Stimulated activated memory B cell treated with anti-CD40 and anti-IgM and Interleukin-4, amounts not matched to agents 10 μg/mL and 1 μg/mL and 100 μg/mL, for 72 hours (primary cell): Measurements from ENCODE around the gene EPG5.
"Not testable (repeated sequence)": the region's sequence is repeated elsewhere in the genome, so short reads cannot be mapped to it uniquely, and the experiment has no call there.

ENCODE experiments used
- ATAC-seq: fragments of 150-1000 bp; cut with Tn5 transposase; 2 replicates; pipeline ENCODE4 v1.10.0; 2021
- H3K27ac Mint-ChIP-seq: one replicate; pipeline ENCODE4 v1.8.0; 2022; ENCODE audit warnings: mild to moderate bottlenecking, mixed read lengths
- H3K27me3 Mint-ChIP-seq: one replicate; pipeline ENCODE4 v1.8.0; 2022; ENCODE audit warnings: mixed read lengths
- H3K36me3 Mint-ChIP-seq: one replicate; pipeline ENCODE4 v1.8.0; 2022; ENCODE audit warnings: mixed read lengths
- H3K4me1 Mint-ChIP-seq: one replicate; pipeline ENCODE4 v1.8.0; 2022; ENCODE audit warnings: mixed read lengths
- H3K4me3 Mint-ChIP-seq: one replicate; pipeline ENCODE4 v1.8.0; 2022; ENCODE audit warnings: mild to moderate bottlenecking, moderate library complexity, mixed read lengths
- H3K9me3 Mint-ChIP-seq: one replicate; pipeline ENCODE4 v1.8.0; 2022; ENCODE audit warnings: mixed read lengths

EPG5 gene

GRCh38 chr18:45835057-45835636 lies 132.0 kb downstream of the EPG5 start:
- Mint-ChIP-seq H3K27me3 (peaks cover 69% of the 10 kb centered on the region), H3K27ac (no peak overlapping the region), H3K9me3 (no peaks in the 10 kb centered on the region), H3K36me3 (no peaks in the 10 kb centered on the region), H3K4me1 (peaks cover 6% of the 10 kb centered on the region), H3K4me3 (no peak overlapping the region)
- no peak for ATAC-seq

GRCh38 chr18:45834306-45834705 lies 132.8 kb downstream of the EPG5 start:
- H3K4me1 Mint-ChIP-seq, result peaks cover 13% of the 10 kb centered on the region
- no peak overlapping the region for H3K4me3 Mint-ChIP-seq
- H3K36me3 Mint-ChIP-seq, result no peaks in the 10 kb centered on the region
- H3K27me3 Mint-ChIP-seq, result peaks cover 60% of the 10 kb centered on the region
- no peak overlapping the region for H3K27ac Mint-ChIP-seq
- H3K9me3 Mint-ChIP-seq, result no peaks in the 10 kb centered on the region
- no peak for ATAC-seq

- Mint-ChIP-seq H3K36me3 (no peaks in the 10 kb centered on the region), H3K27ac (no peak overlapping the region), H3K4me3 (no peak overlapping the region)
Measured at GRCh38 chr18:45833846-45834245, 133.3 kb downstream of the EPG5 start.

GRCh38 chr18:45830917-45831316 lies 136.2 kb downstream of the EPG5 start:
- peaks cover 33% of the 10 kb centered on the region for H3K27me3 Mint-ChIP-seq
- H3K36me3 Mint-ChIP-seq, result no peaks in the 10 kb centered on the region
- ATAC-seq, result no peak
- H3K4me3 Mint-ChIP-seq, result no peak overlapping the region
- no peaks in the 10 kb centered on the region for H3K9me3 Mint-ChIP-seq
- H3K4me1 Mint-ChIP-seq, result peaks cover 34% of the 10 kb centered on the region
- H3K27ac Mint-ChIP-seq, result no peak overlapping the region

More at GRCh38 chr18:45833846-45834245, 133.3 kb downstream of the EPG5 start:
- H3K4me1 Mint-ChIP-seq, result peaks cover 18% of the 10 kb centered on the region
- H3K9me3 Mint-ChIP-seq, result no peaks in the 10 kb centered on the region
- peaks cover 56% of the 10 kb centered on the region for H3K27me3 Mint-ChIP-seq
- ATAC-seq, result no peak

GRCh38 chr18:45829855-45830254 lies 137.3 kb downstream of the EPG5 start:
- H3K4me3 Mint-ChIP-seq, result no peak overlapping the region
- H3K4me1 Mint-ChIP-seq, result peaks cover 45% of the 10 kb centered on the region
- no peak for ATAC-seq
- no peaks in the 10 kb centered on the region for H3K36me3 Mint-ChIP-seq
- no peak overlapping the region for H3K27ac Mint-ChIP-seq
- H3K9me3 Mint-ChIP-seq, result no peaks in the 10 kb centered on the region
- H3K27me3 Mint-ChIP-seq, result peaks cover 22% of the 10 kb centered on the region

GRCh38 chr18:45828917-45829811 lies 138.0 kb downstream of the EPG5 start:
- Mint-ChIP-seq H3K36me3 (no peaks in the 10 kb centered on the region), H3K27me3 (peaks cover 18% of the 10 kb centered on the region), H3K27ac (peak overlapping the region; percentile 79), H3K4me3 (no peak overlapping the region), H3K4me1 (peaks cover 50% of the 10 kb centered on the region), H3K9me3 (no peaks in the 10 kb centered on the region)
- ATAC-seq, result no peak

GRCh38 chr18:45826716-45827115 lies 140.4 kb downstream of the EPG5 start:
- not testable (repeated sequence) for H3K9me3 Mint-ChIP-seq, H3K4me3 Mint-ChIP-seq, ATAC-seq, H3K36me3 Mint-ChIP-seq
- Mint-ChIP-seq H3K27ac (peak overlapping the region; percentile 79), H3K4me1 (peaks cover 50% of the 10 kb centered on the region), H3K27me3 (peaks cover 22% of the 10 kb centered on the region)

- H3K9me3 Mint-ChIP-seq, result no peaks in the 10 kb centered on the region
- peak overlapping the region; percentile 39 for H3K27ac Mint-ChIP-seq
- H3K4me1 Mint-ChIP-seq, result peaks cover 50% of the 10 kb centered on the region
- H3K27me3 Mint-ChIP-seq, result peaks cover 20% of the 10 kb centered on the region
- ATAC-seq, result no peak
- peaks cover 6% of the 10 kb centered on the region for H3K36me3 Mint-ChIP-seq
- H3K4me3 Mint-ChIP-seq, result peak overlapping the region; percentile 2
Measured at GRCh38 chr18:45826084-45826483, 141.0 kb downstream of the EPG5 start.

- H3K36me3 Mint-ChIP-seq, result peaks cover 6% of the 10 kb centered on the region
- no peaks in the 10 kb centered on the region for H3K9me3 Mint-ChIP-seq
- H3K4me1 Mint-ChIP-seq, result peaks cover 50% of the 10 kb centered on the region
- no peak for ATAC-seq
- peak within 1 kb of the TSS; percentile 39 for H3K27ac Mint-ChIP-seq
- peak within 1 kb of the TSS; percentile 2 for H3K4me3 Mint-ChIP-seq
- H3K27me3 Mint-ChIP-seq, result peaks cover 19% of the 10 kb centered on the region
Measured at GRCh38 chr18:45825258-45826044, 141.7 kb downstream of the EPG5 start, which contains the start of gene SIGLEC15. Gene SIGLEC15, plus strand, starts transcription at chr18:45825675. Its CDS starts 54 bp downstream, at chr18:45825729.

GRCh38 chr18:45821711-45822110 lies 145.4 kb downstream of the EPG5 start:
- Mint-ChIP-seq H3K4me3 (no peak overlapping the region), H3K27me3 (peaks cover 19% of the 10 kb centered on the region), H3K9me3 (no peaks in the 10 kb centered on the region), H3K4me1 (peaks cover 19% of the 10 kb centered on the region), H3K27ac (no peak overlapping the region), H3K36me3 (peaks cover 6% of the 10 kb centered on the region)
- ATAC-seq, result no peak

- no peak for ATAC-seq
- Mint-ChIP-seq H3K27me3 (peaks cover 19% of the 10 kb centered on the region), H3K4me3 (no peak overlapping the region), H3K36me3 (peaks cover 11% of the 10 kb centered on the region), H3K27ac (no peak overlapping the region), H3K4me1 (peaks cover 17% of the 10 kb centered on the region), H3K9me3 (peaks cover 4% of the 10 kb centered on the region)
Measured at GRCh38 chr18:45821026-45821425, 146.1 kb downstream of the EPG5 start.

GRCh38 chr18:45820106-45820745 lies 146.9 kb downstream of the EPG5 start:
- peaks cover 4% of the 10 kb centered on the region for H3K9me3 Mint-ChIP-seq
- peaks cover 12% of the 10 kb centered on the region for H3K36me3 Mint-ChIP-seq
- H3K27me3 Mint-ChIP-seq, result peaks cover 19% of the 10 kb centered on the region
- peaks cover 9% of the 10 kb centered on the region for H3K4me1 Mint-ChIP-seq
- no peak overlapping the region for H3K4me3 Mint-ChIP-seq
- no peak for ATAC-seq
- no peak overlapping the region for H3K27ac Mint-ChIP-seq

- peaks cover 19% of the 10 kb centered on the region for H3K27me3 Mint-ChIP-seq
- H3K36me3 Mint-ChIP-seq, result peaks cover 12% of the 10 kb centered on the region
- not testable (repeated sequence) for H3K27ac Mint-ChIP-seq, ATAC-seq, H3K4me1 Mint-ChIP-seq, H3K4me3 Mint-ChIP-seq, H3K9me3 Mint-ChIP-seq
Measured at GRCh38 chr18:45818765-45819164, 148.4 kb downstream of the EPG5 start.

- Mint-ChIP-seq H3K4me3 (no peak overlapping the region), H3K9me3 (peaks cover 4% of the 10 kb centered on the region), H3K27ac (no peak overlapping the region), H3K4me1 (no peaks in the 10 kb centered on the region), H3K36me3 (peaks cover 12% of the 10 kb centered on the region), H3K27me3 (peaks cover 13% of the 10 kb centered on the region)
- peak; percentile 45 for ATAC-seq
Measured at GRCh38 chr18:45817543-45817942, 149.6 kb downstream of the EPG5 start.

- not testable (repeated sequence) for H3K27me3 Mint-ChIP-seq, H3K4me3 Mint-ChIP-seq, H3K27ac Mint-ChIP-seq, ATAC-seq, H3K36me3 Mint-ChIP-seq, H3K9me3 Mint-ChIP-seq, H3K4me1 Mint-ChIP-seq
Measured at GRCh38 chr18:45814733-45815132, 152.4 kb downstream of the EPG5 start.
